GM18907 (cell line): Measurements from ENCODE around the gene DPY19L3.
"Not testable (repeated sequence)": the region's sequence is repeated elsewhere in the genome, so short reads cannot be mapped to it uniquely, and the experiment has no call there.

Source experiments
- ATAC-seq: cut with Tn5 transposase; IDR thresholded peaks from one replicate; pipeline ENCODE4 v1.9.1; 2021; ENCODE audit warnings: mild to moderate bottlenecking, moderate library complexity; ENCODE audit not compliant: unreplicated experiment

DPY19L3 gene

DNA sequence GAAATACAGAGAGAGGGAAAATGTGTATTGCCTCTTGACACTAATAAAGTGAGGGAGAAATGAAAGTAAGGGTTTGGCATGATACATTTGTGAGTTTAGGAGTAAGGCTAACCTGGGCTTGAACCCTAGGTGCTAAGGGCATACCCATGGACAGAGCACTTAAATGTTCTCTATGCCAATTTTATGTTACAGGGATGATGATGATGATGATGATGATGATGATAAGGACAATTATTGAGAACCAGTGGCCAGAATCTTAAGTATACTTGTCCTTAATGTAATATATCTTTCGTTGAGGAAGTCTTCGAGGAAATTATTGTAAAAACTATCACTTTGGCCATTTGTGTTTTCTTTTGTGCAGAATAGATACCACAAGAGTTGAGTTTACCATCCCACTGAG is 33.2 kb downstream of the DPY19L3 start:
- no peak for ATAC-seq

DNA sequence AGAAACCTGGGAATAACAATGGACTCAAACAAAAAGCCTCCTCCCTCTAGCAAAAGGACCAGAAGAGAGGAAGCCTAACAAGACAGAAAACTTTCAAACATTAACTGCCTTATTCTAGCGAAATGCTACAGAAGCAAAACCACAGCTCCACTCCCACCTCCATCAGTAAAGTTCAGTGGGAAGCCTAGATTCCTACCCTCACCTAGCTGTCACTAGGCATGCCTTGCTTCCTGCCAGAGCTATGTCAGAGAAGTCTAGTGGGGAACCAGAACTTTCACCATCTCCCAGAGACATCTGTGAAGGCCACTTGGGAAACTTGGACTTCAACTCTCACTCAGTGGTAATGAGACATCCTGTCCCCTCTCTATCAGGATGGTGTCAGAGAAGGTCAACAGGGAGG is 37.1 kb downstream of the DPY19L3 start:
- ATAC-seq: no peak

DNA sequence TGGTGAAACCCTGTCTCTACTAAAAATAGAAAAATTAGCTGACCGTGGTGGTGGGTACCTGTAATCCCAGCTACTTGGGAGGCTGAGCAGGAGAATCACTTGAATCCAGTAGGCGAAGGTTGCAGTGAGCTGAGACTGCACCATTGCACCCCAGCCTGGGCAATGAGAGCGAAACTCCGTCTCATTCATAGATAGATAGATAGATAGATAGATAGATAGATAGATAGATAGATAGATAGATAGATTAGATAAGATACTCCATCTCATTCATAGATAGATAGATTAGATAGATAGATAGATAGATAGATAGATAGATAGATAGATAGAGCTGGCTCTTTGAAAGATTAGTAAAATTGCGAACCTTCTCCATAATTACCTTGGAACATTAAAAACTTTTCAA is 42.0 kb downstream of the DPY19L3 start:
- not testable (repeated sequence) for ATAC-seq

DNA sequence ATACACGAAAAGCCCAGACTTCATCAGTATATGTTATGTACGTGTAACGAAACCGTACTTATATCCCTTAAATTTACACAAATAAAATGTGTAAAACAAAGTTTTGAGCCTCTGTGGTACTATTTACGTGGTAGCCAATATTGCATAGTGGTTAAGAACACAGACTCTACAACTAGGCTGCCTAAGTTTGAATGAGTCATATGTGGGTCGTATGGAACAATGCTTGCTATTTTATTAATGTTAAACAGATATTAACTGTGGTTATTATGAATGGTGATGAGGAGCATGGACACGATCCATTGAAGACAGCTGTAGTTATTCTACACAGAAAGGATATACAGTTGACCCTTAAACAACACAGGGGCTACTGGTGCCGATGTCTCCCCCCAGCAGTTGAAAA is 42.5 kb downstream of the DPY19L3 start:
- ATAC-seq: no peak

DNA sequence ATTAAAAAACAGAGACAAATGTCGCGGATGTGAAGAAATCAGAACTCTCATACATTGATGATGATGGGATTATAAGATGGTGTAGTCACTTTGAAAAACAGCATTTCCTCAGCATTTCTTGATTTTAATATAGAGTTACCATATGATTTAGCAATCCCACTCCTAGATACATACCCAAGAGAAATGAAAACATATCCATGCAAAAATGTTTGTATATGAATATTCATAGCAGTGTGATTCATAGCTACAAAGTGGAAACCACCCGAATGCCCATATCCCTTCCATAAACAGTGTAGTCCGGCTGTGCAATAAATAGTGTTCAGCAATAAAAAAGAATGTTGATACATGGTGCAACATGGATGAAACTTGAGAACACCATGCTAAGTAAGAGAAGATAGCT is 44.6 kb downstream of the DPY19L3 start:
- ATAC-seq: no peak

DNA sequence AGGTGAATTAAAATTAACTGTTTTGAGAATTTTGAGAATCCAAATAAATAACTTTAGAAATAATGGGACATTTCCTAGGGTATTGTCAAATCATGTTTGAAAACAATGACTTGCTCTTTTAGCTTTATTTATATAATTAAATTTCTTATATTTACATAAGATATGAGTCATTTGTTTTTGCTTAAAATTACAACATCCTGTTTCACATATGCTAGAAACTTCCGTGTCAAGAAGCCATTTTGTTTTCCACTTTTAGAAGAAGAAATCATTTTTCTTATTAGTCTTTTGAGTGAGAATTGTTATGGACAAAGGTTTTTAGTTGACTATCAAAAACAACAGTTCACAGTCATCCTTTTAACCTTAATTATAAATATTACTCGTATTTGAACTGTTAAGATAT is 48.2 kb downstream of the DPY19L3 start:
- ATAC-seq: no peak

DNA sequence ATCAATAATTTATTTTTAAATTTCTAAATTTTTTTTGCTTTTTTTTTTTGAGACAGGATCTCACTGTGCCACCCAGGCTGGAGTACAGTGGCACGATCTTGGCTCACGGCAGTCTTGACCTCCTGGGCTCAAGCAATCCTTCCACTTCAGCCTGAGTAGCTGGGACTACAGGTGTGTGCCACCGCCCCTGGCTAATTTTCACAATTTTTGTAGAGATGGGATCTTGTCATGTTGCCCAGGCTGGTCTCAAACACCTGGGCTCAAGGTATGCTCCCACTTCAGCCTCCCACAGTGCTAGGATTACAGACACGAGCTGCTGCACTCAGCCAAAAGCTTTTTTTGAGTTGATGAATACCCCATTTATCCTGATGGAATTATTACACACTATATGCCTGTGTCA is 50.8 kb downstream of the DPY19L3 start:
- ATAC-seq: no peak

DNA sequence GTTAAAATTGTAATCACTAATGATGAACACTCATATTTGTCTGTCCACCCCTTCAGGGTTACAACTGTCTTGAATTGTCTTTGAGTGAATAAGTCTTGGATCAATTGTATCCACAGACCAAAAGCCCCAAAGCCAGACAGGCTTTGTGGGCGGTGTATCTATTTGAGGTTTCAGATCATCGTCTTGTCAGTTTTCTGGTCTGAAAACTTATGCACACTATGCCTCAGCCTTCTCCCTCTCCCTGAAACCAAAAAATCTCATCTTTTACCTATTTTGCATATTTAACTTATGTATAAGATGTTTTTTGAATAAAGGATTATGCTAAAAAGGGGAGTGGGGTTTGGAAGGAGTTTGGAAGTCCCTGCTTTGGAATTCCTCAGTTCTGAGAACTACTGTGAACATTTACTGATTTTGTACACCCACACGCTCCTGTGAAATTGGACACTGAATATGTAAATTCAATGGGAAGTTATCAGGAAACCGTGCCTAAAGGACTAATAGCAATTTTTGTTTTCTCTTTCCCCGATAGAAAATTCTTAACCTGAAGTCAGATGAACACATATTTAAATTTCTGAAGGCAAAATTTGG is 52.1 kb downstream of the DPY19L3 start:
- no peak for ATAC-seq

DNA sequence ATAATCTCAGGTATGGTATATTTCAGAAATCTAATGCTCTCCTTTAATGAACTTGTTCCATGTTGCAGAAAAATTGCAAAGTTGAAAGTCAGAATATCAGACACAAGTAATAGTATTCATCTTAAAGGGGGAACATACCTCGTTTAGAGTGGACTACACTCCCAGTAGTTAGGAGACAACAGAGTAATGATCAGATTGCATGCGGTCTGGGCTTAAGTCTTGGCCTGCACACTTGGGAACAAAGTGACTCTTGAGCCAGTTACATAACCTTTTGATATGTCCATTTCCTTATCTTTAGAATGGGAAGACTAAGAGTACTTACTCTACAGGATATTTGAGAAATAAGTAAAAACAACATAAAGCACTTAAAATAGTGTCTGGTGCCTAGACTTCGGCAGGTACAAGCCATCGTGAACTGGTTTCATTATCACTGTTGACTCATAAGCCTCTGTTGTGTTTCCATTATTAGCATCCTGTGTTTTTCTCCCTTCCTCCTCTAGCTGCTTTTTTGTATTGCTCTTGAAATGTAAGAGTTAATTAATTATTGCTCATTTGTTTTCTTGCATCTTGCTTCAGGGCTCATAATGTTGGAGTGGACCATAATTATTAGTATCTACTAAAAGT is 53.0 kb downstream of the DPY19L3 start:
- peak; percentile 78 for ATAC-seq

DNA sequence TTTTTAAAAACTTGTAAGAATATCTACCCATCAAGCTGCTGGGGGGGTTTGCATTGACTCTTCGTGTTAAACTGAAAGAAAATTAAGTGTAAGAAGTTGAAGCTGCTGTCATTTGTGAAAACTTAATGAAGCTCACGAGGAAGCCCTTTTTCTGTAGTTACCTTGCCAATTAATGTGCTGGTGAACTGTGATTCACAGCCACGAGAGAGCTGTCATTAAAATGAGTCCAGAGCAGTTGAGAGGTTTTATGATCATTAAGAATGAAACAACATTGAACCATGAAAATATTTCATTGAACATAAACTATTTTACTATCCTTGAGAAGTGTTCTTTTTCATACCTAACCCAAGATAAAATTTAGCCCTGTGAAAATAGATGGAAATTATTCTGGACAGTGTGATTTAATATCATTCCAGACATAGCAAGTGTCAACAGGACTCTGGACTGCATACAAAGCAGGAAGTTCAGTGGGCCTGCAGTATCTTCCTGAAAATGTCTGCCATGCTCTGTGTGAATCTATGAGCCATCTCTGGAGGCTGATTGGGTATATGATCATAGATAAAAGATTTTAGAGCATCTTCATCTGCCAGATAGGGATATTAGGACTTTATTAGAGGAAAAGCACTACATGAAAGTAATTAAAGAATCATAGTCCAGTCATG is 53.8 kb downstream of the DPY19L3 start:
- no peak for ATAC-seq

DNA sequence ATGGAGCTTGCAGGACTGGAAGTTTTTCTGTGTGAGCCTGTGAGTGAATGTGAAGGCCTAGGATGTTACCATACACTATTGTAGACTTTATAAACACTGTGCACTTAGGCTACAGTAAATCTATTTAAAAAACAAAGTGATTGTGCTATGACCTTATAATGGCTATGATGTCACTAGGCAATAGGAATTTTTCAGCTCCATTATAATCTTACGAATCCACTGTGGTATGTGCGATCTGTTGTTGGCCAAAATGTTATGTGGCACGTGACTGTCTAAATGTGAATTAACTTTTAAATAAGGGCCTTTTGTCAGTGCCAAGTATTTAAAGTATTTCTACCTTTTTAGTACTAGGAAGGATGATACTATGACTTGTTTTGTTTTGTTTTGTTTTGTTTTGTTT is 54.9 kb downstream of the DPY19L3 start:
- no peak for ATAC-seq

DNA sequence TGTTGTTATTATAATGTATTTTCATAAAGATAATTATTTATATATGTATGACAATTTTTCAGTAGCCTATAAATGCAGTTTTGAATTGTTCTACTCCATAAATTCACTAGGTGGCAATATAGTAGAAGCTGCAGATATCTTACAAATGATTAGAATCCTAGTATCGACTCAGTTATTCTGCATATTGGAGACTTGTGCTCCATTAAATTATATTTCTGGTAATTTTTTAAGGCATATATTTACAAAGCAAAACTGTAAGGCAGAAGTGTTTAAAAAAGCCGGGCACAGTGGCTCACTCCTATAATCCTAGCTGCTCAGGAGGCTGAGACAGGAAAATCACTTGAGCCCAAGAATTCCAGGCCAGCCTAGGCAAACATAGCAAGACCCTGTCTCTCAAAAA is 58.7 kb downstream of the DPY19L3 start:
- ATAC-seq: no peak

DNA sequence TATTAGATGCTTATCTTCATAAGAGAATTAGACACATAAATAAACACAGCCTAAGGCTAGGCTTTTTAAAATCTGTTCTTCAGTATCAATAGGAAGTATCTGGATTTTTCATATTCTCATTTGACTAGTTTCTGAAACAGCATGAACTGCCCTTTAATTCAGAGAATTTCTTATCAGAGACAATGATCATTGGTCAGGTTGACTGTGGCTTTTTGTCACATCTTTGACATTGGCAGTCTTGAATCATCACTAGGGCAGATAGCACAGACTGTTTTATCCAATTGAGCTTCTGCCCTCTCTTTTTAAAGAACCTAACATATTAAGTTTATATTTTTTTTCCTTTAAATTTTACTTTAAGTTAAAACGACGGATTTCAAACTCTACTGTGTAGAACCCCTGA is 59.6 kb downstream of the DPY19L3 start:
- no peak for ATAC-seq

DNA sequence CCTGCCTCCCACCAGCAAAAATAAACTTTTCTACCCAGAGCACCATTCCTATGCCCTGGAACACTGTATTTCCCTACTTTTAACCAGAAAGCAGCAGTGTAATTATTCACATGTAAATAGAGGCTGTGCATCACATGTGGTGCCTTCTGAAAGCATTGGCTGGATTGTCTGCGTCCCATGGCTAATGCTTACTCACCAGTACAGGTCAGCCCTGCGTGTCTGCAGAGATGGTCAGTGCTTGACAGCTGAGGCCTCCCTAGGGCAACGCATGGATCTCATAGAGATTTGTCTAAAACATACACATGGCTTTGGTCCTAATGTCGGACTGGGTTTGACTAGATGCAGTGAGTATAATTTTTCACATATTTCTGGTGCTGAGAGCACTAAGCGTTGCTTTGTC is 64.2 kb downstream of the DPY19L3 start:
- no peak for ATAC-seq

DNA sequence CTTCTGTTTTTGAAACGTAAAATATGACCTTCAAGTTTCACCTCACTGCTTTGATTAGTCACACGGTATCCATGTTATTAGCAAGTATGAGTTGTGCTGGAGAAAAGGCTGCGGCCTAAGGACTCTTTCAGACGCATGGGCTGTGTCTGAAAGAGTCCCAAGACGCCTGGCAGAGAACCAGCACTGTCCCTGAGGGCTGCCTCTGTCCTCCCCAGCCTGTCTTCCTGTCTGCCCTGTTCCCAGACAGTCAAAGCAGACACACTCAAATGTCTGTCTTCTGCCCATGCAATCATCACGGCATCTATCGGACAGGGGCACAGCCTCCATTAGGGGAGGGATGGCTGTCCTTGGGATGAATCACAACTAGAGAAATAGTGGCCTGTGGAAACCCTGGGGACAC is 65.5 kb downstream of the DPY19L3 start:
- ATAC-seq: no peak

DNA sequence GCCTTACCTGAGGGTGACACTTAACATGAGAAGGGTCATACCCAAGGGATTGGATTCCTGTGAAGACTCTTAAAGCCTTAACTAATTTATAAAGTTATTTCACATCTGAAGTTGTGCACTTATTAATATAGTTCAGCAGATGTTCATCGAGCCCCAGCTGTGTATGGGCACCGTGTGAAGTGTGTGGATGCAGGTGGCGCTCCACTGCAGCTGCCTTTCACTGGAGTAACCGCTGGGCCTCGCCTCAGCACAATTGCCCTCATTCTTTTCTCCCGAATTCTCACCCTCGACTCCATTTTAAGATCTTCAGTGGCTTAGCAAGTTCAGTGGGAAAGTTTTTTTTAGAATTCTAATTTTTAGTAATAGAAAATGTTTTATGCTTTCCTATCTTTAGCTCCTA is 66.2 kb downstream of the DPY19L3 start:
- ATAC-seq: no peak

DNA sequence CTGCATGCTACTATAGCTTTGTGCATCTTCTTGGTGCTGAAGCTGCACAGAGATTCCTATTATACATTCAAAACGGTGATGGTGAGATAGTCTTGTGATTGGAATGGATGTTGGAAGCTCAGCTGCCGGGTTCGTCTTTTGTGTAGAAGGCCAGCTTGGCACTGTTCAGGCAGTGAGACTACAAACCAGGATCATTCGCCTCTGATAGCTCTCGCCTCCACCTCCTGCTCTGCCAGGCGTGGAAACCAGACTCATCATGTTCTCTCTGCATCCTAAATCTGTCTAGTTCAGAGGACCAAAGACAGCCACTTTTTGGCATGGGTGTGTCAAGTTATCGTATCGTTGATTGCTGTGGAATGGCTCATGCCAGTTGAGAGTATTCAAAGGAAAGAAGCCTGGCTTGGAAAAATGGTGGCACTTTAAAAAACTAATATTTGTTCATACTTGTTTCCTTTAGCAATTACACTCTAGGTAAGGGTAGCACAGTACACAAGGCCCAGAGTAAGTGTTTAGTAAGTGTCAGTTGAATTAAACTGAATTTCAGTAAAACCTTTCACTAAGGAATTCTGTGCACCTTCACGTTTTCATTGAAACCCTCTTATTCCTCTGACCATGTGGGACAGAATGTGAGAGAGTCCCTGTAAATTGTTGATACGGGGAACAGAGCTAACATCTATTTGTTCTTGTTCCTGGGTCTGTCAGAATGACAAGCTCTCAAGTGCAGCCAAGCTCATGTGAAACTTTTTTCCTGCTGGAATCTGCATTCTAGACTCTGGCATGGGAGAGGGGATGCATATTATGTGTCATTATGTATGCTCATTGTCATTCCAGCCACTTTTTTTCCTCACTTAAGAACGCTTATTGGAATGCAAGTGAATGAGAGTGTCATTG is 69.8 kb downstream of the DPY19L3 start:
- no peak for ATAC-seq

DNA sequence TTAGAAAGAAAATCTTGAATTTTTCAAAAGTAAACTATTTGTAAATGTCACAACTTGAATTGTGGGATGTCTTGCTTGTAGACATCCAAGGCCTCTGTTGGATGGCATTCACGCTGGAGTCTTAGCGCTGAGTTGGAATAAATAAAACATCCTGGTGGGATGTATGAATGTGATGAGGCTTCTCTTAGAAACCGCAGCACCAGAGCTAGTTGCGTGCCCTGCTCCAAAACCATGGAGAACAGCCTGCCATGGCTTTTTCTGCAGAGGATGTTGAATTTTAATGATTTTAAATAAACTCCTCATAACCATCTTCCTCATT is 70.4 kb downstream of the DPY19L3 start:
- no peak for ATAC-seq

DNA sequence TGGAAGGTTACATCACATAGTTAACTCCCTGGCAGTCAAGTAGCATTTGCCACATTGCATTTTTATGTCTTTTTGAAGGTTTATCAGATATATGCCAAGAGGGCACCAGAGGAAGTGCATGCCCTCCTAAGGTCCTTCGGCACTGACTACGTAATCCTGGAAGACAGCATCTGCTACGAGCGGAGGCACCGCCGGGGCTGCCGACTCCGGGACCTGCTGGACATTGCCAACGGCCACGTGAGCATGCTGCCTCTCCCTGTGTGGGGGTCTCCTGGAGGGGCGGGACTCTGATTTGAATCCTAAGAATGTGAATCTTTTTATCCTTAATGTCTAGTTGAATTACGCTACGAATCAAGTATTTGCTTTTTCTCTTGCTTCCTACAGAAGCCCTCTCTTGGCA is 74.8 kb downstream of the DPY19L3 start:
- no peak for ATAC-seq

DNA sequence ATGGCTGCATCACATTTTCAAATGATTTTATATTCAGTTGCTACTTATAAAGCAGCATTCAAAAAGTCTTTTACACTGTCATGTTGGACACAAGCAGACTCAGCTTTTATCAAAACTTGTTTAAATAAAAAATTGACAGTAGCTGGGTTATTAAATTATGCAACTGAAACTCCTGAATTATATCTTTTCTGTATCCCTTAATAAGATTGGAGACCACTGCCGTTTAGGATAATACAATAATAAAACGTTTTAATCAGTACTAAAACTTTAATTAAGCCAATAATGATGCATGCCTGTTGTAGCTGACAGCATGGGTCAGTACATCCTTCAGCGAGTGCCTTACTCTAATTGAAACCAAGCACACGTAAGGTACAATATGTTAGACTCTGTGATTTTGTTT is 78.0 kb downstream of the DPY19L3 start:
- ATAC-seq: no peak

DNA sequence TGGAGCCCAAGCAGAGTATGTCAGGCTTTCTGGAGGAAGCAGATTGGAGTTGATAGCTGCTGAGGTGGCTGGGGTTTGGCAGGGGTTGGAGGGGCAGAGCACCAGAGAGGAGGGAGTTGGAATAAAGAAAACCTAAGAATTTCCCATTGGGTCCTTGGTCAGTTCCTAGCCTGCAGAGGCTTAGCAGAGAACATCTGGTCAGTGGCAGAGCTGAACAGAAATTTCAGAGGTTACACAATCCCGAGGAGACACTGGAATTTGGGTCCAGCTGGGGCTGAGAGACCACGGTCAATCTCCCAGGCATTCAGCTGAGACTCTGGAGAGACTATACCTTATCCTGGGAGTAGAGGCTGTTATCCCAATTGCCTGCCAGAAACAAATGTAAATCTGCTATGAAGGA is 84.4 kb downstream of the DPY19L3 start:
- no peak for ATAC-seq

DNA sequence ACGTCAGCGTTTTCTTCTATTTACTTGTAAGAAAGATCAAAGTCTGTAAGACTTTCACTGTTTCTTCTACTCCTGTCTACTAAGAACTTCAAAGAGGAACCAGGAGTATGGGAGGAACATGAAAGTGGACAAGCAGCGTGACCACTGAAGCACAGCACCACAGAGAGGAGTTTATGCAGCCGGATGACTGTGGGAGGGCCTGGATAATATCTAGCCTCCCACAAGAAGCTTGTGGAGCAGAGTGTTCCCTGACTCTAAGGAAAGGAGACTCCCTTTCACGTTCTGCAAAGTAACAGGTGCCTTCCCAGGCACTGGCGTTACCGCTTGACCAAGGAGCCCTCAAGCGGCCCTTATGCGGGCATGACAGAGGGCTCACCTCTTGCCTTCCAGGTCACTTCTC is 91.8 kb downstream of the DPY19L3 start:
- no peak for ATAC-seq
